Cardiac muscle cell (in vitro differentiated cells and primary cell): Measurements from ENCODE around the gene RGS13. TPM values are rescaled to one million over a fixed set of nuclear protein-coding genes. Genes with fewer than 3 reads are reported as not detected.

Experiments
- DNase-seq, 2 donors: peaks; one replicate each; pipeline versions ENCODE4 v3.0.0 to v3.0.0-alpha.2; 2010 to 2017; ENCODE audit warnings: low read depth in 1 of 2, low spot score in 1 of 2
- H3K27ac ChIP-seq: fragments of 200-600 bp; sonication (generic); 2 replicates; pipeline ENCODE4 v1.5.1; 2016
- H3K27me3 ChIP-seq: fragments of 200-600 bp; sonication (generic); 2 replicates; pipeline ENCODE4 v1.6.0; 2016; ENCODE audit warnings: control low read depth
- H3K36me3 ChIP-seq: fragments of 200-600 bp; sonication (generic); 2 replicates; pipeline ENCODE4 v1.5.1; 2016; ENCODE audit warnings: control low read depth
- H3K4me1 ChIP-seq: fragments of 200-600 bp; sonication (generic); 2 replicates; pipeline ENCODE4 v1.8.1; 2017; ENCODE audit warnings: low read depth, mild to moderate bottlenecking, mixed run types
- H3K4me3 ChIP-seq: fragments of 200-600 bp; sonication (generic); 2 replicates; pipeline ENCODE4 v1.5.1; 2016; ENCODE audit warnings: mild to moderate bottlenecking
- H3K9me3 ChIP-seq: fragments of 200-600 bp; sonication (generic); 2 replicates; pipeline ENCODE4 v1.5.1; 2017; ENCODE audit warnings: low read depth, mild to moderate bottlenecking, control low read depth
- polyA plus RNA-seq: library from polyadenylated mRNA; unstranded; fragments of >200 nt; fragmentation: Nextera tagmentation; extraction: Ambion mirVana; gene quantifications from 2 replicates; pipeline ENCODE4 v1.2.1, GENCODE V29; 2016
- total RNA-seq: library from RNA; depleted of rRNA; stranded (reverse); fragments of >200 nt; gene quantifications from 2 replicates; pipeline ENCODE4 v1.2.3, GENCODE V29; 2016
- TF ChIP-seq, protein P1 (sequence below): IDR thresholded peaks from 2 replicates; pipeline ENCODE4 v1.5.1; 2012; ENCODE audit warnings: low read depth, mild to moderate bottlenecking, low read length

The RGS13 gene
- total and polyA plus RNA-seq, 2 experiments from 2014 or later = 1.3 to 4.8 TPM

GRCh38 chr1:192632188-192632587, 3.8 kb upstream of the RGS13 start:
- Histone ChIP-seq H3K27ac (peak overlapping the region; percentile 8), H3K36me3 (no peaks in the 10 kb centered on the region), H3K27me3 (no peaks in the 10 kb centered on the region), H3K9me3 (no peaks in the 10 kb centered on the region), H3K4me1 (peaks cover 55% of the 10 kb centered on the region), H3K4me3 (no peak overlapping the region)
- no peak for DNase-seq
- TF ChIP-seq, protein P1, sequence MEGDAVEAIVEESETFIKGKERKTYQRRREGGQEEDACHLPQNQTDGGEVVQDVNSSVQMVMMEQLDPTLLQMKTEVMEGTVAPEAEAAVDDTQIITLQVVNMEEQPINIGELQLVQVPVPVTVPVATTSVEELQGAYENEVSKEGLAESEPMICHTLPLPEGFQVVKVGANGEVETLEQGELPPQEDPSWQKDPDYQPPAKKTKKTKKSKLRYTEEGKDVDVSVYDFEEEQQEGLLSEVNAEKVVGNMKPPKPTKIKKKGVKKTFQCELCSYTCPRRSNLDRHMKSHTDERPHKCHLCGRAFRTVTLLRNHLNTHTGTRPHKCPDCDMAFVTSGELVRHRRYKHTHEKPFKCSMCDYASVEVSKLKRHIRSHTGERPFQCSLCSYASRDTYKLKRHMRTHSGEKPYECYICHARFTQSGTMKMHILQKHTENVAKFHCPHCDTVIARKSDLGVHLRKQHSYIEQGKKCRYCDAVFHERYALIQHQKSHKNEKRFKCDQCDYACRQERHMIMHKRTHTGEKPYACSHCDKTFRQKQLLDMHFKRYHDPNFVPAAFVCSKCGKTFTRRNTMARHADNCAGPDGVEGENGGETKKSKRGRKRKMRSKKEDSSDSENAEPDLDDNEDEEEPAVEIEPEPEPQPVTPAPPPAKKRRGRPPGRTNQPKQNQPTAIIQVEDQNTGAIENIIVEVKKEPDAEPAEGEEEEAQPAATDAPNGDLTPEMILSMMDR = no peak

GRCh38 chr1:192632641-192633532, 3.1 kb upstream of the RGS13 start:
- TF ChIP-seq, protein P1 = no peak
- Histone ChIP-seq H3K36me3 (no peaks in the 10 kb centered on the region), H3K27ac (peak overlapping the region; percentile 62), H3K4me1 (peaks cover 48% of the 10 kb centered on the region), H3K9me3 (no peaks in the 10 kb centered on the region), H3K4me3 (no peak overlapping the region), H3K27me3 (no peaks in the 10 kb centered on the region)
- no peak for DNase-seq

GRCh38 chr1:192633533-192634253, 2.3 kb upstream of the RGS13 start:
- Histone ChIP-seq H3K4me3 (no peak overlapping the region), H3K9me3 (no peaks in the 10 kb centered on the region)
- DNase-seq = no peak

GRCh38 chr1:192635041-192635440, 906 bp upstream of the RGS13 start:
- DNase-seq = no peak
- Histone ChIP-seq H3K27ac (no peak overlapping the region), H3K36me3 (no peaks in the 10 kb centered on the region), H3K27me3 (no peaks in the 10 kb centered on the region), H3K9me3 (no peaks in the 10 kb centered on the region), H3K4me1 (peaks cover 36% of the 10 kb centered on the region), H3K4me3 (no peak overlapping the region)
- TF ChIP-seq, protein P1 = no peak

More at GRCh38 chr1:192633533-192634253, 2.3 kb upstream of the RGS13 start:
- peak overlapping the region; percentile 62 for H3K27ac ChIP-seq
- H3K4me1 ChIP-seq = peaks cover 39% of the 10 kb centered on the region
- H3K36me3 ChIP-seq = no peaks in the 10 kb centered on the region
- no peaks in the 10 kb centered on the region for H3K27me3 ChIP-seq
- TF ChIP-seq, protein P1 = no peak

DNA sequence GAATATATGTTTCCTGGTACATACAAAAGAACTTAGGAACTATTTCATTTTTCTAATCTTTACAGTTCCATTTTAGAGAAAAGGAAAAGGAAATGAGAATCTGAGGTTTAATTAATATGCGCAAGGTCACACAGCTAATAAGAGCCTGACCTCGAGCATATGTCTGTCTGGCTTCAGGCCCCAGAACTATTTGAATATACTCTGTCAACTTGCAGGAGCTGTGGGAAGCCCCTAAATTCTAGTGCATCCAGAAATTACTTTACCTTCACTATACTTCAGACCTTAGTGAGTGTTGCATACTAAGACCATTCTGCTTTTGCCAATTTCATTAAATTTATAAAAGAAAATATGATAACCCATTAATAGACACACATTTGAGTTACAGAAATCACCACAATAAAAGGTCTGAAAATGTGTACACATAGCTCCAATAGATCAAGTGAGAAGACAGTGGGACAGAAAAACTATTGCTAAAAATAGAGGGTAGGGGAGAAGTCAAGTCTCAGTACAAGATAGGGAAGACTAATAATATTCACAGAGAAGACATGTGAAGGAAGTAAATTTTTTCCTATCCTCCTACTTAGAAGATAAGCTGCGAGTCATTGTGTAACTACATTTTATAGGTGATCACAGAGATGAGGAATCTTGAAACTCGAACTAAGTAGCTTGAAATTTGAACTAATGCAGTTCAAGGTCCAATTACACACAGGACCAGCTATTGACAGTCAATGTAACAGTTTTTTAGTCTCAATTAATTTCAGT, 3.8 kb downstream of the RGS13 start:
- DNase-seq = peak in 1 of 2 donors; percentile 56
- H3K27me3 ChIP-seq = no peaks in the 10 kb centered on the region
- TF ChIP-seq, protein P1 = no peak
- no peaks in the 10 kb centered on the region for H3K36me3 ChIP-seq
- H3K9me3 ChIP-seq = no peaks in the 10 kb centered on the region
- no peak overlapping the region for H3K4me3 ChIP-seq
- peaks cover 11% of the 10 kb centered on the region for H3K4me1 ChIP-seq
- peak overlapping the region; percentile 67 for H3K27ac ChIP-seq
